ENCODE results near the gene MGST3.
"Not testable (repeated sequence)": the region's sequence is repeated elsewhere in the genome, so short reads cannot be mapped to it uniquely, and the experiment has no call there.

Gene MGST3

DNA sequence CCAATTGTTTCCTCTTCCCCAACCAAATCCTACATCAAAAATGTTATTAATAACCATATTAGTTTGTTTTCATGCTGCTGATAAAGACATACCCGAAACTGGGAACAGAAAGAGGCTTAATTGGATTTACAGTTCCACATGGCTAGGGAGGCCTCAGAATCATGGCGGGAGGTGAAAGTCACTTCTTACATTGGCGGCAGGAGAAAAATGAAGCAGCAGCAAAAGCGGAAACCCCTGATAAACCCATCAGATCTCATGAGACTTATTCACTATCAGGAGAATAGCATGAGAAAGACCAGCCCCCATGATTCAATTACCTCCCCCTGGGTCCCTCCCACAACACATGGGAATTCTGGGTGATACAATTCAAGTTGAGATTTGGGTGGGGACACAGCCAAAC lies 49.7 kb downstream of the MGST3 start:
- not testable (repeated sequence) for H3K27ac ChIP-seq (ENCODE audit: low read depth, low read length); H2AFZ ChIP-seq (ENCODE audit: low read length, unreplicated experiment); H3K27me3 ChIP-seq (ENCODE audit: insufficient read depth, low read length); H3K4me3 ChIP-seq (ENCODE audit: low read depth, low read length)
- Histone ChIP-seq H3K4me1 (ENCODE audit: control insufficient read depth, insufficient read depth, low read length, unreplicated experiment) (peaks cover 13% of the 10 kb centered on the region), H3K36me3 (ENCODE audit: insufficient read depth, low read length) (peaks cover 65% of the 10 kb centered on the region), H3K79me2 (ENCODE audit: control insufficient read depth, insufficient read depth, low read length, unreplicated experiment) (peaks cover 33% of the 10 kb centered on the region)

DNA sequence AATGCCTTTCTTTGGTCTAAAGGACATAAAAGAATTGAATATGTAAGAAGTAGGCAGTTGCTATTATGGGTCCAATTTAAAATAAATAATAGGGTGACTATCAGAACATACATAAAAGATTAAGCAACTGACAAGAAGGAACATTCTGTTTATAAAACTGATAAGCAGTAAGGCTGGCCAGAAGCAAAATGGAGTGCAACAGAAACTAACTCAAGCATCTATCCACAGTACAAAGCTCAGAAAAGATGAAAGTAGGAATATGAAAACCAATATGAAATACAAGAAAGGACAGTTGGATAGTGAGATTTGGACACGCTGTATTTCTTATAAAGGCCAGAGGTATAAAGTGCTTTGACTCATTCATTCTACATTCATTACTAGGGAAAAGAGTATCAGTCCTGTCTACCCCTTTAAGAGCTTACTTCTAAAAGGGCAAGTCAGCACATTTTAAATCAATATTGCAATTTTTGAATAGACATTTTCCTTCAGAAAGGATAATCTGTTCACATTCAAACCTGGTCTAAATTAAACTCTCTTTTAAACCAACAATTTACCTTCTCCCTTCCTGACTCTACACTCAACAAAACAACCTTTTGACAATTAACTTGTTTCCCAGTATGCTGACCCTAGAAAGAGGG lies 52.9 kb downstream of the MGST3 start:
- peaks cover 61% of the 10 kb centered on the region for H3K36me3 ChIP-seq (ENCODE audit: insufficient read depth, low read length)
- H3K27me3 ChIP-seq (ENCODE audit: insufficient read depth, low read length) = no peaks in the 10 kb centered on the region
- H3K4me1 ChIP-seq (ENCODE audit: control insufficient read depth, insufficient read depth, low read length, unreplicated experiment) = peaks cover 2% of the 10 kb centered on the region

DNA sequence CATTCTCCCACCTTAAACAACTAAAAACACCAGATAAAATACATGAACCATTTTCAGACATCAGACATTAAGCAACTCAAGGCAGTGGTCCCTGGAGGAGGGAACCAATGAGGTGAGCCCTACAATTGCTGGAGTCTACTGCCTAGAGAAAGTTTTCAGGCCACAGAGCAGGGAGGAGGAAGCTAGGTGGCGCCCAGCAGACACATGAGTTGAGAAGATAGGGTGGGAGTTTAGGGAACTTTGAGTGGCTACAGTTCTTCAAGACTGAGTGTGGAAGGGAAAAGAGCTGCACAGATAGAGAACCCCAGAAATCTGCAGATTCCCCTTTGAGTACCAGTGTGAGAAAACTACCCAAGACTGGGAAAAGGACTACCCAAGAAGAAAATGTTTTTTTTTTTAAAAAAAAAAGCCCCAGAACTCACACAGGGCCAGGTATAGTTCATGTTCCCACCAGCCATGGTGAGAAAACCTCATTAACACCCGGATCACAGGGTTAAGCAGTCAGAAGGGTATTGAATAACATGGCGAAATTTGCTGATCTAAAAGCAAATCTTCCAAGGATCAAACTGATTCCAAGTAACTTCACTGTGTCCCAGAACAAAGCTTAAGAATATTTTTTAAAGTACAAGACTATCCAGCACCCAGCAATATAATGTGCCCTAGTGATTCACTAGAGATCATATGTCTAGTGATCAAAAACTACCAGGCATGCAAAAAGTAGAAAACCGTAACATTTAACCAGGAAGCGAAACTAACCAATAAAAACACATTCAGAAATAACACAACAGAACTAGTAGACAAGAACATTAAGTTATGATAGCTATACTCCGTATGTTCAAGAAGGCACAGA lies 55.3 kb downstream of the MGST3 start:
- Histone ChIP-seq H3K27ac (ENCODE audit: low read depth, low read length) (no peak overlapping the region), H3K79me2 (ENCODE audit: control insufficient read depth, insufficient read depth, low read length, unreplicated experiment) (peaks cover 74% of the 10 kb centered on the region), H3K4me3 (ENCODE audit: low read depth, low read length) (no peak overlapping the region), H3K36me3 (ENCODE audit: insufficient read depth, low read length) (peaks cover 41% of the 10 kb centered on the region), H3K27me3 (ENCODE audit: insufficient read depth, low read length) (no peaks in the 10 kb centered on the region), H3K4me1 (ENCODE audit: control insufficient read depth, insufficient read depth, low read length, unreplicated experiment) (no peaks in the 10 kb centered on the region), H2AFZ (ENCODE audit: low read length, unreplicated experiment) (no peak overlapping the region)

More for the DNA sequence above, 52.9 kb downstream of the MGST3 start:
- Histone ChIP-seq H3K79me2 (ENCODE audit: control insufficient read depth, insufficient read depth, low read length, unreplicated experiment) (peaks cover 59% of the 10 kb centered on the region), H3K4me3 (ENCODE audit: low read depth, low read length) (no peak overlapping the region), H2AFZ (ENCODE audit: low read length, unreplicated experiment) (no peak overlapping the region), H3K27ac (ENCODE audit: low read depth, low read length) (no peak overlapping the region)

DNA sequence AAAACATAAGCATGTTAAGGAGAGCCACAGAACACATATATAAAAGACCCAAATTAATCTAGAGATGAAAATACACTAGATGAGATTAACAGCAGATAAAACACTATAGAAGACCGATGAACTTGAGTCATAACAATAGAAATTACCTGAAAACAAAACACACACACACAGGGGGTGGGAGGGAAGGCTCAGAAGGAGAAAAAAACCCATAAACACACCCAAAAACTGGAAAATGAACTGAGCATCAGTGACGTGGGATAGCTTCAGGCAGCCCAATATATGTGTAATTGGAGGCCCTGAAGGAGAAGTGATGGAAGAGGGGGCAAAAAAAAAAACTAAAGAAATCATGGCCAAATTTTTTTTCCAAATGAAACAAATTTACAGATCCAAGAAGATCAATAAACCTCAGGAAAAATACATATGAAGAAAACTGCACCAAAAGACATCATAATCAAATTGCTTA lies 56.0 kb downstream of the MGST3 start:
- Histone ChIP-seq H3K4me1 (ENCODE audit: control insufficient read depth, insufficient read depth, low read length, unreplicated experiment) (no peaks in the 10 kb centered on the region), H3K27me3 (ENCODE audit: insufficient read depth, low read length) (no peaks in the 10 kb centered on the region), H3K79me2 (ENCODE audit: control insufficient read depth, insufficient read depth, low read length, unreplicated experiment) (peaks cover 78% of the 10 kb centered on the region), H2AFZ (ENCODE audit: low read length, unreplicated experiment) (no peak overlapping the region), H3K4me3 (ENCODE audit: low read depth, low read length) (no peak overlapping the region), H3K27ac (ENCODE audit: low read depth, low read length) (no peak overlapping the region), H3K36me3 (ENCODE audit: insufficient read depth, low read length) (peaks cover 36% of the 10 kb centered on the region)

DNA sequence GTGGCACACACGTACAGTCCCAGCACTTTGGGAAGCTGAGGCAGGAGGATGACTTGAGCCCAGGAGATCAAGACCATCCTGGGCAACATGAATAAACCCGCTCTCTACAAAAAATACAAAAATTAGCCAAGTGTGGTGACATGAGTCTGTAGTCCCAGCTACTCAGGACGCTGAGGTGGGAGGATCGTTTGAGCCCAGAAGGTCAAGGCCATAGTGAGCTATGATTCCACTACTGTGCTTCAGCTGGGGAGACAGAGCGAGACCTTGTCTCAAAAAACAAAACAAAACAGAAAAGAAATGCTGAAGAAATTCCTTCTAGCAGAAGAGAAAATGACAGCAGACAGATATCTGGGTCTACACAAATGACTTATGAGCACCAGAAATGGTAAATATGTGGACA lies 57.0 kb downstream of the MGST3 start:
- H3K27ac ChIP-seq (ENCODE audit: low read depth, low read length) = no peak overlapping the region
- H3K36me3 ChIP-seq (ENCODE audit: insufficient read depth, low read length) = peaks cover 26% of the 10 kb centered on the region
- H3K27me3 ChIP-seq (ENCODE audit: insufficient read depth, low read length) = no peaks in the 10 kb centered on the region
- peaks cover 71% of the 10 kb centered on the region for H3K79me2 ChIP-seq (ENCODE audit: control insufficient read depth, insufficient read depth, low read length, unreplicated experiment)
- H3K4me1 ChIP-seq (ENCODE audit: control insufficient read depth, insufficient read depth, low read length, unreplicated experiment) = no peaks in the 10 kb centered on the region
- no peak overlapping the region for H2AFZ ChIP-seq (ENCODE audit: low read length, unreplicated experiment)
- no peak overlapping the region for H3K4me3 ChIP-seq (ENCODE audit: low read depth, low read length)

DNA sequence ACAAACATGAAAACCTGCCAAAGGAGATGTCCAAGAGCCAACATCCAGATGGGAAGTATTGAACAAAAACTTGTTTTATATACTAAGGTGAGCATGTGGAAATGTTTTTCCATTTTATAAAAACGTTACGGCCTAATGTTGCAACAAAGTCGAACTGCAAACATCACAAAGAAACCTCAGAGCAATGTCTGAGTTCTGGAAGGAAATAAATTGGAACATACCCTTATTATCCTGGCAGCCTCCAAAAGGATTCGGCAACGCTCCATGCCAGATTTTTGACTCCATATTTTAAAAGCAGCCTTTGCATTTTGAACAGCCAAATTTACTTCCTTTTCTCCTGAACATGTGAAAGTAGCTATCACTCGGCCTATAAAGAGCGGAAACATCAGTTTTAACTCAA lies 64.0 kb downstream of the MGST3 start:
- no peak overlapping the region for H3K27ac ChIP-seq (ENCODE audit: low read depth, low read length)
- no peak overlapping the region for H3K4me3 ChIP-seq (ENCODE audit: low read depth, low read length)
- no peak overlapping the region for H2AFZ ChIP-seq (ENCODE audit: low read length, unreplicated experiment)
- H3K79me2 ChIP-seq (ENCODE audit: control insufficient read depth, insufficient read depth, low read length, unreplicated experiment) = peaks cover 47% of the 10 kb centered on the region
- H3K4me1 ChIP-seq (ENCODE audit: control insufficient read depth, insufficient read depth, low read length, unreplicated experiment) = peaks cover 20% of the 10 kb centered on the region
- no peaks in the 10 kb centered on the region; the same call in 1 of the 2 replicates for H3K36me3 ChIP-seq (ENCODE audit: insufficient read depth, low read length)
- no peaks in the 10 kb centered on the region for H3K27me3 ChIP-seq (ENCODE audit: insufficient read depth, low read length)

DNA sequence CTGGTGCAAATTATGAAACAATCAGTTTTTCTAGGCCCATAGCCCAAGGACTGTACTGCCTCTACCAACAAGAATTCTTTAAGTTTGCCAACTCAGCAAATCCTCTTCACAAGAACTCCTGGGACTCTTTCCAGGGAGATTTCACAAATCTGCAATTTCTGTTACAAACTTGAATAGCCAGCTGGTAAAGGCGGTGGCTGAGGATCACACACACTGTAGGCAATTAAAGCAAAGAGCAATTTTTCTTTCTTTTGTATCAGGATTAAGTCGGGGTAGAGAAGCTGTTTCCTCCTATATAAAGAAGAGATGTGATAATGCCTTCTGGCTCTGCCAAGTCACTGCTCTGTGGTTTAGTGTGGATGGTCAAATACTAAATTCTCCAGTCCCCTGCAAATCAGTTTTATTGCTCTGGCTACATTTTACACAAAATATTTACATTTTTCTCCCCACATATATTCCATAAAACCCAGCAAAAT lies 65.6 kb downstream of the MGST3 start:
- H3K4me1 ChIP-seq (ENCODE audit: control insufficient read depth, insufficient read depth, low read length, unreplicated experiment) = peaks cover 20% of the 10 kb centered on the region
- H3K4me3 ChIP-seq (ENCODE audit: low read depth, low read length) = peak overlapping the region; percentile 91
- H3K27me3 ChIP-seq (ENCODE audit: insufficient read depth, low read length) = no peaks in the 10 kb centered on the region
- peak overlapping the region; percentile 91 for H3K27ac ChIP-seq (ENCODE audit: low read depth, low read length)
- H3K79me2 ChIP-seq (ENCODE audit: control insufficient read depth, insufficient read depth, low read length, unreplicated experiment) = peaks cover 33% of the 10 kb centered on the region
- no peaks in the 10 kb centered on the region; the same call in 1 of the 2 replicates for H3K36me3 ChIP-seq (ENCODE audit: insufficient read depth, low read length)
- no peak overlapping the region for H2AFZ ChIP-seq (ENCODE audit: low read length, unreplicated experiment)

DNA sequence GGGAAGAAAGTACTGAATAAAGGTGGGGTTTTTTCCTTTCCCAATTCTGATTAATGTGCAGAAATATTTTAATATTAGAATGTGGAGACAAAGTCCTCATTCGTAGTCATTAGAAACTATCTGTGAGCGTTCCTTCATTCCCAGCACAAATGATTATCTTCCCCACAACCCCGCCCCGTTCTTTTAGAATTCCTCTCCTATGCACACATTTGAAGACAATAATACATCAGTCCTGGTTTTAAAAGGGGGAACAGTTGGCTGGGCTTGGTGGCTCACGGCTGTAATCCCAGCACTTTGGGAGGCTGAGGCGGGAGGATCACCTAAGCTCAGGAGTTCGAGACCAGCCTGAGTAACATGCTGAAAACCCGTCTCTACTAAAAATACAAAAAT lies 66.5 kb downstream of the MGST3 start:
- Histone ChIP-seq H3K4me3 (ENCODE audit: low read depth, low read length) (peak overlapping the region; percentile 91), H3K4me1 (ENCODE audit: control insufficient read depth, insufficient read depth, low read length, unreplicated experiment) (peaks cover 20% of the 10 kb centered on the region), H3K79me2 (ENCODE audit: control insufficient read depth, insufficient read depth, low read length, unreplicated experiment) (peaks cover 32% of the 10 kb centered on the region), H3K27me3 (ENCODE audit: insufficient read depth, low read length) (no peaks in the 10 kb centered on the region), H3K36me3 (ENCODE audit: insufficient read depth, low read length) (no peaks in the 10 kb centered on the region; the same call in 1 of the 2 replicates), H3K27ac (ENCODE audit: low read depth, low read length) (peak overlapping the region; percentile 91), H2AFZ (ENCODE audit: low read length, unreplicated experiment) (peak overlapping the region; percentile 74)

DNA sequence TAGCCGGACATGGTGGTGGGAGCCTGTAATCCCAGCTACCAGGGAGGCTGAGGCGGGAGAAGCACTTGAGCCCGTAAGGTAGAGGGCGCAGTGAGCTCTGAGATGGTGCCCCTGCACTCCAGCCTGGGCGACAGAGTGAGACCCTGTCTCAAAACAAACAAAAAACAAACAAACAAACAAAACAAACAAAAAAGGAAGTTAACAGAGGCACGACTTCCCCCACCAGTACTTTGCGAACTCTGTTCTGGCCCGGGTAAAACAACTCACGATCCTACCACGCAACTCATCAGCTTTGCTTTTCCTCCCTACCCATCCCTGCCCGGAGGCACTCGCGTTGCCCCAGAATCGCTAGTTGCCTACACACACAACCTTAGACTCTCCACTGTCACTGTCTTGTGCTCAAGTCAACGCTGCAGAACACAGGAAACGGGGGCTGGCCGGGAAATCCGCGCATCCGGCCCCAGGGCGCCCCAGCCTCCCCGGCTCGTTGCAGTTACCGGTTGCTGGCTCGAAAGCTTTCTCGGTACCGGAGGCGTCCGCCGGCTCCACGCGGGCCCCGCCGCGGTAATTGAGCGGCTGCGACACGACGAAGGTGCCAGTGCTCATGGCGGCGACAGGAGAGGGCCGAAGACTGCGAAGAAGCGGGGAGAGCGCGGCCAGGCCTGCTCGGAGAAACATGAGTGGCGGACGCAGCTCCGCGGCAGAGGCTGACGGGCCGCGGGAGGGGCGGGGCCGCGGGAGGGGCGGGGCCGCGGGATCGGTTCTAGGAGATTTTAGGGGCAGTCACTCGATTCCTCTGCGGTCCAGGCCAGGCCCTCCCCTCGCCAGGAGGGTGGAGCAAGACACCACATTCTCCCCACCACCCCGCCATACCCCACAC lies 67.1 kb downstream of the MGST3 start, which contains the start of gene ALDH9A1:
TSS of gene ALDH9A1 (minus strand) at position 682 of the 880 bp plus-strand sequence. CDS start at position 678, 4 bp downstream.
- H2AFZ ChIP-seq (ENCODE audit: low read length, unreplicated experiment) = peak within 1 kb of the TSS; percentile 99
- H3K27ac ChIP-seq (ENCODE audit: low read depth, low read length) = peak within 1 kb of the TSS; percentile 91
- peak within 1 kb of the TSS; percentile 91 for H3K4me3 ChIP-seq (ENCODE audit: low read depth, low read length)
- H3K79me2 ChIP-seq (ENCODE audit: control insufficient read depth, insufficient read depth, low read length, unreplicated experiment) = peaks cover 32% of the 10 kb centered on the region
- H3K4me1 ChIP-seq (ENCODE audit: control insufficient read depth, insufficient read depth, low read length, unreplicated experiment) = peaks cover 20% of the 10 kb centered on the region
- H3K27me3 ChIP-seq (ENCODE audit: insufficient read depth, low read length) = no peaks in the 10 kb centered on the region
- no peaks in the 10 kb centered on the region; the same call in 1 of the 2 replicates for H3K36me3 ChIP-seq (ENCODE audit: insufficient read depth, low read length)

DNA sequence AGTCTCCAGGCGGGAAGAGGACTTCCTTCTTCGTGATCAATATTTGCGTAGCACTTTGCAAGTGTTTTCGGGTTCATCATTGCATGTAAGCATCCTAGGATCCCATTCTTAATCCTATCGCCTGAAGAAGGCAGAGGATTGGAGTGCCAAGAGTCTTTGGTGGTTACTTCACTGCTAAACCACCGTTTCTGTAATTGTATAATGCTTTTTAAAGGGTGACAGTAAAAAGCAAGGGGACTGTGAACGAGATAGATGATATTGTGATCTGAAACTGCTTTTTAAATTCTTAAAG lies 67.7 kb downstream of the MGST3 start:
- H3K4me3 ChIP-seq (ENCODE audit: low read depth, low read length) = peak overlapping the region; percentile 91
- H2AFZ ChIP-seq (ENCODE audit: low read length, unreplicated experiment) = peak overlapping the region; percentile 99
- no peaks in the 10 kb centered on the region; the same call in 1 of the 2 replicates for H3K36me3 ChIP-seq (ENCODE audit: insufficient read depth, low read length)
- H3K4me1 ChIP-seq (ENCODE audit: control insufficient read depth, insufficient read depth, low read length, unreplicated experiment) = peaks cover 20% of the 10 kb centered on the region
- H3K79me2 ChIP-seq (ENCODE audit: control insufficient read depth, insufficient read depth, low read length, unreplicated experiment) = peaks cover 32% of the 10 kb centered on the region
- H3K27ac ChIP-seq (ENCODE audit: low read depth, low read length) = peak overlapping the region; percentile 45
- H3K27me3 ChIP-seq (ENCODE audit: insufficient read depth, low read length) = no peaks in the 10 kb centered on the region
